Gastrocnemius medialis (tissue), 4 donors: Measurements from ENCODE around the gene MESP1.

Experiments
- CTCF ChIP-seq, 5 experiments: fragments of 450-650 bp in 3 of 5; fragments of 200-600 bp in 2 of 5; sonication (generic) in 2 of 5; IDR thresholded peaks in 4 of 5; conservative IDR thresholded peaks in 1 of 5; 1 replicate in 4 of 5; 2 replicates in 1 of 5; pipeline ENCODE4 v1.5.1; 2016 to 2019; ENCODE audit warnings: antibody characterized with exemption in 5 of 5, mild to moderate bottlenecking in 3 of 5, moderate library complexity in 3 of 5
- POLR2A ChIP-seq, 2 donors: fragments of 450-650 bp; IDR thresholded peaks; one replicate each; pipeline ENCODE4 v1.6.1; 2017; ENCODE audit warnings: antibody characterized with exemption in 2 of 2, mild to moderate bottlenecking in 2 of 2, moderate library complexity in 2 of 2

GRCh38 chr15:89774492-89774891 is 23.4 kb upstream of the MESP1 start:
- TF ChIP-seq POLR2A (IDR thresholded peaks at IDR 0.05) (no peak), CTCF (IDR thresholded peaks at IDR 0.05 in 4 of 5, conservative IDR thresholded peaks at IDR 0.05 in 1 of 5) (no peak)
